A549 treated with ZK216348 at 1 μM for 4 hours (cell line): ENCODE results near the gene TMEM238L. TPM values are rescaled to one million over a fixed set of nuclear protein-coding genes. Genes with fewer than 3 reads are reported as not detected.

Source experiments
- total RNA-seq: library from RNA; stranded (reverse); fragments of 200-300 nt; extraction: Qiagen RNA extraction; gene quantifications from 5 replicates; pipeline ENCODE4 v1.2.3, GENCODE V29; 2022; ENCODE audit warnings: low read depth

TMEM238L gene
- not detected in 5 replicates for total RNA-seq

GRCh38 chr17:10803830-10804475, at the start of gene TMEM238L:
Gene TMEM238L, minus strand, starts transcription at chr17:10804099. Its CDS starts 136 bp downstream, at chr17:10803963.

DNA sequence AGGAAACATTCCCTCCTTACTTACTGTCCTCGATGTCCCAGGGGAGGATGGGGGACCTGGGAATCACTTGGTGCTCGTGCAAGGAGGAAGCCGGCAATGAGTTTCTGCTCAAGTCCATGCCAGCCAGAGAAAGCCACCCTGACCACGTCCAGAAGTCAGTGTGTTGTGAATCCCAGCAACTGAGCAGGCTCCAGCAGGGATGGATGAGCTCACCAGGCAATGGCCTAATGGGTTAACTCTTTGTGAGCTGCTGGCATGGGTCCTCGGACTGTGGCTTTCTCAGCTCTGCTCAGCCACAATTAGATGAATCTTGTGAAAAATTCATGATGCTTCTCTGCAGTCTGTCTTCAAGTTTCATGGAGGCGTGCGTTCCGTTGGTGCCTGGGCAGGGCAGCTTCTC, 34.0 kb upstream of the TMEM238L start, which contains the start of gene PIRT:
PIRT (minus strand) TSS at position 167 of the 400 bp plus-strand sequence. CDS start 12,442 bp downstream, outside the sequence.

Other genes with a start within 250 kb of the TMEM238L start
- gene MYH3, start 146.8 kb downstream of the TMEM238L start, total RNA-seq = 0.44 to 1.4 TPM (median 1.2 TPM) in 5 replicates
- gene SCO1, start 106.6 kb downstream of the TMEM238L start, total RNA-seq = 50.9 to 59.5 TPM (median 58.3 TPM) in 5 replicates
- 6.3 to 8.6 TPM (median 8.3 TPM) in 5 replicates for gene ADPRM, start 106.5 kb downstream of the TMEM238L start, total RNA-seq
- 1.4 to 4.1 TPM (median 2.5 TPM) in 5 replicates for gene TMEM220, start 74.1 kb downstream of the TMEM238L start, total RNA-seq
- gene PIRT, start 34.0 kb upstream of the TMEM238L start, total RNA-seq = not detected in 5 replicates